WTC11 (cell line): ENCODE measurements around the gene PGAM1. TPM values are rescaled to one million over a fixed set of nuclear protein-coding genes. Genes with fewer than 3 reads are reported as not detected.

ENCODE experiments used
- ATAC-seq: fragments of 200-7000 bp; cut with Tn5 transposase; 2 replicates; pipeline ENCODE4 v1.10.0; 2021; ENCODE audit warnings: mild to moderate bottlenecking, moderate library complexity
- CTCF ChIA-PET: fragments of 300-600 bp; sonication (Branson Sonifier 250); formaldehyde crosslinking; loops from one replicate; lab custom pipeline; 2021; ENCODE audit warnings: antibody characterized with exemption; lab: Charles Lee
- POLR2A ChIA-PET: fragments of 350-600 bp; sonication (Branson Sonifier 250); formaldehyde crosslinking; loops from one replicate; lab custom pipeline; 2021; ENCODE audit warnings: antibody characterized with exemption; lab: Charles Lee
- DNase-seq: peaks from one replicate; pipeline ENCODE4 v3.0.0; 2021; ENCODE audit warnings: low spot score
- H3K27ac Mint-ChIP-seq: 2 replicates; pipeline ENCODE4 v1.8.0; 2021; ENCODE audit warnings: mixed read lengths
- H3K27me3 Mint-ChIP-seq: 2 replicates; pipeline ENCODE4 v1.8.0; 2021; ENCODE audit warnings: low read depth, mild to moderate bottlenecking, moderate library complexity, mixed read lengths
- H3K36me3 Mint-ChIP-seq: 2 replicates; pipeline ENCODE4 v1.8.0; 2021; ENCODE audit warnings: mixed read lengths
- H3K4me1 Mint-ChIP-seq: 2 replicates; pipeline ENCODE4 v1.8.0; 2022; ENCODE audit warnings: mixed read lengths
- H3K4me3 Mint-ChIP-seq: 2 replicates; pipeline ENCODE4 v1.8.0; 2021; ENCODE audit warnings: mild to moderate bottlenecking, moderate library complexity, mixed read lengths
- H3K9me3 Mint-ChIP-seq: 2 replicates; pipeline ENCODE4 v1.8.0; 2021; ENCODE audit warnings: mixed read lengths
- ARID4B ChIP-seq: sonication (generic); formaldehyde crosslinking; IDR thresholded peaks from 2 replicates; pipeline ENCODE4 v1.8.0; 2023; ENCODE audit warnings: missing genetic modification reagents, mild to moderate bottlenecking, borderline replicate concordance
- CREB1 ChIP-seq: sonication (generic); formaldehyde crosslinking; IDR thresholded peaks from 2 replicates; pipeline ENCODE4 v1.8.0; 2023; ENCODE audit warnings: mild to moderate bottlenecking, missing genetic modification reagents
- ELF4 ChIP-seq: sonication (generic); formaldehyde crosslinking; IDR thresholded peaks from 2 replicates; pipeline ENCODE4 v1.8.1; 2022; ENCODE audit warnings: low read depth, mild to moderate bottlenecking, moderate library complexity, missing genetic modification reagents
- EMX1 ChIP-seq: fragments of 250-450 bp; sonication (Bioruptor Pico); IDR thresholded peaks from 2 replicates; pipeline ENCODE4 v1.8.0; 2021; ENCODE audit warnings: mild to moderate bottlenecking
- ERG ChIP-seq: fragments of 250-450 bp; sonication (Bioruptor Pico); IDR thresholded peaks from 2 replicates; pipeline ENCODE4 v1.8.0; 2021; ENCODE audit warnings: mild to moderate bottlenecking
- HMGA2 ChIP-seq: fragments of 250-450 bp; sonication (Bioruptor Pico); IDR thresholded peaks from 2 replicates; pipeline ENCODE4 v1.4.0; 2021; ENCODE audit warnings: mild to moderate bottlenecking, moderate library complexity
- IRF1 ChIP-seq: sonication (generic); formaldehyde crosslinking; IDR thresholded peaks from 2 replicates; pipeline ENCODE4 v1.8.0; 2023; ENCODE audit warnings: missing genetic modification reagents
- SMAD3 ChIP-seq: sonication (generic); formaldehyde crosslinking; IDR thresholded peaks from 2 replicates; pipeline ENCODE4 v1.8.0; 2022; ENCODE audit warnings: missing genetic modification reagents, mild to moderate bottlenecking, borderline replicate concordance
- SMAD4 ChIP-seq: sonication (generic); formaldehyde crosslinking; IDR thresholded peaks from 2 replicates; pipeline ENCODE4 v1.8.0; 2022; ENCODE audit warnings: mild to moderate bottlenecking, missing genetic modification reagents
- USF2 ChIP-seq: sonication (generic); formaldehyde crosslinking; IDR thresholded peaks from 2 replicates; pipeline ENCODE4 v1.8.1; 2023; ENCODE audit warnings: mild to moderate bottlenecking, missing genetic modification reagents, moderate library complexity
- ZNF138 ChIP-seq: sonication (generic); formaldehyde crosslinking; conservative IDR thresholded peaks from 2 replicates; pipeline ENCODE4 v1.8.1; 2022; ENCODE audit warnings: mild to moderate bottlenecking, moderate library complexity, missing genetic modification reagents
- ZNF396 ChIP-seq: fragments of 250-450 bp; sonication (Bioruptor Pico); IDR thresholded peaks from 2 replicates; pipeline ENCODE4 v1.8.0; 2021; ENCODE audit warnings: mild to moderate bottlenecking, moderate library complexity, borderline replicate concordance
- ZNF416 ChIP-seq: fragments of 250-450 bp; sonication (Bioruptor Pico); IDR thresholded peaks from 2 replicates; pipeline ENCODE4 v1.9.0; 2021; ENCODE audit warnings: mild to moderate bottlenecking, inconsistent platforms
- total RNA-seq: library from RNA; stranded (reverse); gene quantifications from 3 replicates; pipeline ENCODE4 v1.2.3, GENCODE V29; 2021

PGAM1 gene
- total RNA-seq, 1 experiment from 2014 or later = 833 TPM

- peaks cover 38% of the 10 kb centered on the region for H3K36me3 Mint-ChIP-seq
- ChIA-PET CTCF (interaction anchor here (0.7 to 2.1 kb wide), 5 partner anchors 17 to 196 kb away, joined by 3 to 6 read pairs (median 5); no protein-coding TSS in a partner anchor), POLR2A (interaction anchor here (1.4 kb wide), 1 partner anchor 16 kb away, joined by 4 read pairs; no protein-coding TSS in a partner anchor)
- H3K4me1 Mint-ChIP-seq = peaks cover 21% of the 10 kb centered on the region
- H3K27me3 Mint-ChIP-seq = no peaks in the 10 kb centered on the region
- no peaks in the 10 kb centered on the region for H3K9me3 Mint-ChIP-seq
- peak overlapping the region; percentile 94 for H3K27ac Mint-ChIP-seq
- H3K4me3 Mint-ChIP-seq = no peak overlapping the region
- ATAC-seq (no peak), DNase-seq (no peak)
- TF ChIP-seq ZNF396 (CRISPR knock-in tag) (no peak), EMX1 (no peak), IRF1 (CRISPR knock-in tag) (no peak), CREB1 (CRISPR knock-in tag) (no peak), HMGA2 (CRISPR knock-in tag) (no peak), ZNF416 (CRISPR knock-in tag) (no peak), ARID4B (CRISPR knock-in tag) (no peak), ZNF138 (no peak), ELF4 (CRISPR knock-in tag) (no peak), USF2 (CRISPR knock-in tag) (no peak), SMAD4 (CRISPR knock-in tag) (no peak), ERG (CRISPR knock-in tag) (no peak)
These were observed 55.1 kb downstream of the PGAM1 start for GRCh38 chr10:97481071-97481470.

GRCh38 chr10:97482381-97482780, 56.4 kb downstream of the PGAM1 start:
- no peaks in the 10 kb centered on the region for H3K27me3 Mint-ChIP-seq
- TF ChIP-seq IRF1 (CRISPR knock-in tag) (no peak), ELF4 (CRISPR knock-in tag) (no peak), CREB1 (CRISPR knock-in tag) (no peak), SMAD3 (no peak)
- no peaks in the 10 kb centered on the region for H3K9me3 Mint-ChIP-seq
- POLR2A ChIA-PET = no interaction called here
- CTCF ChIA-PET = no interaction called here
- peak overlapping the region; percentile 94; the same call in 1 of the 2 replicates for H3K27ac Mint-ChIP-seq
- H3K36me3 Mint-ChIP-seq = peaks cover 29% of the 10 kb centered on the region
- no peak for ATAC-seq
- H3K4me3 Mint-ChIP-seq = no peak overlapping the region
- no peak for DNase-seq
- peaks cover 21% of the 10 kb centered on the region for H3K4me1 Mint-ChIP-seq

Other genes with a start within 250 kb of the PGAM1 start
- 1.1 to 1.6 TPM (median 1.4 TPM) in 3 replicates for gene SLIT1, start 240.2 kb upstream of the PGAM1 start, total RNA-seq
- 35.5 to 42.2 TPM (median 38.0 TPM) in 3 replicates for gene ARHGAP19, start 133.6 kb upstream of the PGAM1 start, total RNA-seq
- 7.0 to 8.2 TPM (median 7.6 TPM) in 3 replicates for gene FRAT1, start 106.9 kb upstream of the PGAM1 start, total RNA-seq
- 48.2 to 53.5 TPM (median 50.8 TPM) in 3 replicates for gene FRAT2, start 91.5 kb upstream of the PGAM1 start, total RNA-seq
- 44.9 to 56.6 TPM (median 45.6 TPM) in 3 replicates for gene RRP12, start 24.9 kb upstream of the PGAM1 start, total RNA-seq
- gene EXOSC1, start 19.8 kb downstream of the PGAM1 start, total RNA-seq = 48.4 to 53.7 TPM (median 50.0 TPM) in 3 replicates
- 39.6 to 44.4 TPM (median 44.0 TPM) in 3 replicates for gene ZDHHC16, start 20.0 kb downstream of the PGAM1 start, total RNA-seq
- 135 to 153 TPM (median 141 TPM) in 3 replicates for gene MMS19, start 72.2 kb downstream of the PGAM1 start, total RNA-seq
- gene UBTD1, start 72.7 kb downstream of the PGAM1 start, total RNA-seq = 29.1 to 35.7 TPM (median 31.2 TPM) in 3 replicates
- not detected in 3 replicates for gene ANKRD2, start 146.6 kb downstream of the PGAM1 start, total RNA-seq
- gene HOGA1, start 158.2 kb downstream of the PGAM1 start, total RNA-seq = 0.15 to 0.62 TPM (median 0.55 TPM) in 3 replicates
- 0.21 to 0.34 TPM in 2 of 3 replicates, not detected in the other for gene C10orf62, start 163.5 kb downstream of the PGAM1 start, total RNA-seq
- 21.8 to 27.1 TPM (median 24.0 TPM) in 3 replicates for gene MORN4, start 207.3 kb downstream of the PGAM1 start, total RNA-seq
- gene PI4K2A, start 214.5 kb downstream of the PGAM1 start, total RNA-seq = 18.6 to 19.6 TPM (median 19.5 TPM) in 3 replicates